Testis (tissue), 3 donors: Measurements from ENCODE around the gene RANBP3. TPM values are rescaled to one million over a fixed set of nuclear protein-coding genes. Genes with fewer than 3 reads are reported as not detected.

ENCODE experiments used
- DNase-seq: peaks from one replicate; pipeline ENCODE4 v3.0.0-alpha.2; 2019
- H3K27ac ChIP-seq, 2 donors: fragments of 200-600 bp; sonication (generic); one replicate each; pipeline ENCODE4 v1.5.1; 2019
- H3K27me3 ChIP-seq: fragments of 200-600 bp; sonication (generic); one replicate; pipeline ENCODE4 v1.5.1; 2019
- H3K36me3 ChIP-seq: fragments of 200-600 bp; sonication (generic); one replicate; pipeline ENCODE4 v1.5.1; 2017; ENCODE audit warnings: low read depth; ENCODE audit errors: missing control alignments
- H3K4me1 ChIP-seq: fragments of 200-600 bp; sonication (generic); one replicate; pipeline ENCODE4 v1.5.1; 2019
- H3K4me3 ChIP-seq, 2 donors: fragments of 200-600 bp; sonication (generic); one replicate each; pipeline ENCODE4 v1.5.1; 2017 to 2019
- H3K9me3 ChIP-seq: fragments of 200-600 bp; sonication (generic); one replicate; pipeline ENCODE4 v1.5.1; 2017
- POLR2A ChIP-seq: fragments of 450-650 bp; IDR thresholded peaks from one replicate; pipeline ENCODE4 v1.6.1; 2017; ENCODE audit warnings: antibody characterized with exemption, mild to moderate bottlenecking, moderate library complexity
- WGBS, 2 donors: methylation state at CpG; one replicate each; pipeline ENCODE4 v1.1.5; 2018; 5-methylcytosine and 5-hydroxymethylcytosine counted together
- intact Hi-C: fragments of 100-400 bp; cut with DNase I; formaldehyde crosslinking; loops from one replicate; pipeline ENCODE4 v1.15.1; 2023; ENCODE audit warnings: low total_unique reads
- polyA plus RNA-seq: library from polyadenylated mRNA; stranded (reverse); fragments of 350-450 nt; fragmentation: Illumina TruSeq; extraction: RNeasy Lipid Tissue Mini Kit (QIAGEN cat#74804); gene quantifications from one replicate; pipeline ENCODE4 v1.2.3, GENCODE V29; 2014; ENCODE audit warnings: low read depth, low replicate concordance; ENCODE audit not compliant: insufficient read depth
- total RNA-seq, 2 donors: library from RNA; depleted of rRNA; stranded (reverse); fragments of >200 nt; gene quantifications; one replicate each; pipeline ENCODE4 v1.2.3, GENCODE V29; 2016
- TF ChIP-seq, protein P1 (sequence below), 3 experiments: fragments of 450-650 bp in 2 of 3; fragments of 200-600 bp in 1 of 3; sonication (generic) in 1 of 3; IDR thresholded peaks; one replicate each; pipeline ENCODE4 v1.5.1; 2016 to 2019; ENCODE audit warnings: antibody characterized with exemption in 3 of 3, mild to moderate bottlenecking in 2 of 3, moderate library complexity in 1 of 3

Gene RANBP3
- total and polyA plus RNA-seq, 3 donors from 2014 or later = 142 to 148 (median 145) TPM

DNA sequence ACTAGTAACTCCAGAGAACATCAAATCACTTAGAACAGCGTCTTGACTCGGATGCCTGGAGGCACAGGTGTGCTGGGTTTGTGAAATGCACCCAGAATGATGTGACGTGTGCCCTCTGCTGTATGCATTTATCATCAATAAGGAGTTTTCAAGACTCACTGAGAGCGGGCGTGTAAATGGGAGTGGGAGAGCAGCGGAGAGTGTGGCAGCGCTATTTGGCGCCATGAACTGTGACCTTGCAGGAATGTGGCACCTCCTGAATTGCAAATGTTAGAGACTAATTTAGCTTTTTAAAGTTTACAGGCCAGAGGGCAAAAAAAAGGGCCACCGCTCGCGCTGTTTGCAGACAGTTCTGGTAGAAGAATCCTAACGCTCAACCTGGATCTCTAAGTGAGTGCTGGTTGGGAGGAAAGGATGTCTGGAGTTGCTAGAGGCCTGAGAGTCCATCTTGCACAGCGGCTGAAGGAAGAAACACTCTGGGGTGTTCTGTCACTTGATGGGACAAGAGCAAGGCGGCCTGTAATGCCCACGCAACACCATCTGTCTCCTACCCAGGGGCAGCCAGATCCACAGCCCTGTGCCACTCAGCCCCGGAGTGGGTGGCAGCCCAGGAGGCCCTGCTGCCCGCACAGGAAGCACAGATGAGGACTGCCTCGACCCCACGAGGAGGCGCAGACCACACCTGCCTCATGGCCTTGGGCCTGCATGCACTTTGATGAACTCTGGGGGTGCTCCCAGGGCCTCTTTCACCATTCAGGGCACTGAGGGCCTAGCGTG, 19.7 kb downstream of the RANBP3 start:
- no peaks in the 10 kb centered on the region for H3K27me3 ChIP-seq
- H3K27ac ChIP-seq = no peak overlapping the region
- H3K4me3 ChIP-seq = no peak overlapping the region
- DNase-seq = no peak
- no peaks in the 10 kb centered on the region for H3K9me3 ChIP-seq
- WGBS, 2 donors = 84 to 94% methylated on average over 15 to 21 of the region's 21 CpGs
- H3K4me1 ChIP-seq = peaks cover 25% of the 10 kb centered on the region
- TF ChIP-seq, protein P1, sequence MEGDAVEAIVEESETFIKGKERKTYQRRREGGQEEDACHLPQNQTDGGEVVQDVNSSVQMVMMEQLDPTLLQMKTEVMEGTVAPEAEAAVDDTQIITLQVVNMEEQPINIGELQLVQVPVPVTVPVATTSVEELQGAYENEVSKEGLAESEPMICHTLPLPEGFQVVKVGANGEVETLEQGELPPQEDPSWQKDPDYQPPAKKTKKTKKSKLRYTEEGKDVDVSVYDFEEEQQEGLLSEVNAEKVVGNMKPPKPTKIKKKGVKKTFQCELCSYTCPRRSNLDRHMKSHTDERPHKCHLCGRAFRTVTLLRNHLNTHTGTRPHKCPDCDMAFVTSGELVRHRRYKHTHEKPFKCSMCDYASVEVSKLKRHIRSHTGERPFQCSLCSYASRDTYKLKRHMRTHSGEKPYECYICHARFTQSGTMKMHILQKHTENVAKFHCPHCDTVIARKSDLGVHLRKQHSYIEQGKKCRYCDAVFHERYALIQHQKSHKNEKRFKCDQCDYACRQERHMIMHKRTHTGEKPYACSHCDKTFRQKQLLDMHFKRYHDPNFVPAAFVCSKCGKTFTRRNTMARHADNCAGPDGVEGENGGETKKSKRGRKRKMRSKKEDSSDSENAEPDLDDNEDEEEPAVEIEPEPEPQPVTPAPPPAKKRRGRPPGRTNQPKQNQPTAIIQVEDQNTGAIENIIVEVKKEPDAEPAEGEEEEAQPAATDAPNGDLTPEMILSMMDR (IDR thresholded peaks at IDR 0.05) = no peak
- TF ChIP-seq POLR2A = no peak
- no peaks in the 10 kb centered on the region for H3K36me3 ChIP-seq
- intact Hi-C loops = no loop called here

DNA sequence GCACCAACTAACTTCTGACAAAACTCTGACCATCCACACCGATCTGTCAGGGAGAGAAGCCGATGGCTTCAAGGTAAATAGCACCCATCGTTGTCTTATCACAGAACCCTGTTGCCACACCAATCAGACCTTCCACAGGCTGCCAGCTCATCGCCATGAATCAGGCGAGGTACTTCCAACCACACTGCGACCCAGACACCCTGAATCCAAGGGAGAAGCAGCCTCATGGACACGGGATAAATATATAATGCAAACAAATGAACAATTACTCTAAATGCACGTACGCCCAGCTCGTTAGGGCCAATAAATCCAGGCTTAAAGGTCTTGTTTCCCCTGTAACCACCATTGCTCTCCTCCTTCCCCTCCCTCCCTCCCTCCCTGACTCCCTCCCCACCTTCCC, 20.8 kb downstream of the RANBP3 start:
- Histone ChIP-seq H3K9me3 (no peaks in the 10 kb centered on the region), H3K4me1 (peaks cover 27% of the 10 kb centered on the region), H3K27me3 (no peaks in the 10 kb centered on the region), H3K36me3 (no peaks in the 10 kb centered on the region), H3K4me3 (no peak overlapping the region), H3K27ac (no peak overlapping the region)
- intact Hi-C loops = no loop called here
- TF ChIP-seq POLR2A = no peak
- TF ChIP-seq, protein P1 (IDR thresholded peaks at IDR 0.05) = no peak
- no peak for DNase-seq
- 83 to 90% methylated on average over 10 of the region's 10 CpGs for WGBS, 2 donors

DNA sequence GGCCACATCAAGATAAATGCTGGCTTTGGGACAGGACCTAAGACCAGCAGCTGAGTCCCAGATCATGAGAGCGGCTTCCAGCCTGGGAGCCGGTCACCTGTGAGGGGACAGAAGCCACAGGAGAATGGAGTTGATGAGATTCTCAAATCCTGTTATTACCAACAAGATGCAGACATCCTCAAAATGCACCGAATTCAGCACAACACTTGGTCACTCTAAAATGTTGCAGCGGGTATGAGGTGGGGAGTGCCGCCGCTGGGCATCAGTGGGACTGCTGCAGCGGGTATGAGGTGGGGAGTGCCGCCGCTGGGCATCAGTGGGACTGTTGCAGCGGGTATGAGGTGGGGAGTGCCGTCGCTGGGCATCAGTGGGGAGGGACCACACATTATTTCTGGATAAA, 21.2 kb downstream of the RANBP3 start:
- intact Hi-C loops = no loop called here

DNA sequence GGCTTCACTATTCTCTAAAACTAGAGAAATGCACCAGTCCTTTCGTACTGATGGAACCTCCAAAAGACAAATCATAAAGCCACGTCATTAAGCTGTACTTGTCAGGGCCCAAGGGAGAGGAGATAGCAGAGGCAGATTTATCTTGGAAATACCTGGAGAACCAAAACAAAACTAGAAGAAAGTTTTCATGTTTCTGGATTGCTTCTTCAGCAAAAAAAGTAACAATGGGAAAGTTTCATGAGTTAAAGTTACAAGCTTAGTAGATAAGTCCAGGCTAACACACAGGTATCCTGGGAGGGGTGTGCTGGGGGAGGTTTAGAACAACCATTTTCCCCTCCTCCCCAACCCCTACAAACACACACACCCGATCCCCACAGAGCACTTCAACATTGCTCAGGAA, 21.6 kb downstream of the RANBP3 start:
- Histone ChIP-seq H3K36me3 (no peaks in the 10 kb centered on the region), H3K4me1 (peaks cover 36% of the 10 kb centered on the region), H3K9me3 (no peaks in the 10 kb centered on the region), H3K27me3 (no peaks in the 10 kb centered on the region), H3K4me3 (no peak overlapping the region), H3K27ac (no peak overlapping the region)
- intact Hi-C loops = no loop called here
- no peak for DNase-seq
- TF ChIP-seq POLR2A = no peak
- TF ChIP-seq, protein P1 (IDR thresholded peaks at IDR 0.05) = no peak
- 56 to 68% methylated on average over 3 of the region's 3 CpGs for WGBS, 2 donors

More for the DNA sequence above, 21.2 kb downstream of the RANBP3 start:
- 91 to 93% methylated on average over 6 to 12 of the region's 12 CpGs for WGBS, 2 donors
- H3K36me3 ChIP-seq = no peaks in the 10 kb centered on the region
- no peak overlapping the region for H3K4me3 ChIP-seq
- H3K27me3 ChIP-seq = no peaks in the 10 kb centered on the region
- TF ChIP-seq, protein P1 (IDR thresholded peaks at IDR 0.05) = no peak
- TF ChIP-seq POLR2A = no peak
- no peak overlapping the region for H3K27ac ChIP-seq
- H3K9me3 ChIP-seq = no peaks in the 10 kb centered on the region
- peaks cover 32% of the 10 kb centered on the region for H3K4me1 ChIP-seq
- no peak for DNase-seq

DNA sequence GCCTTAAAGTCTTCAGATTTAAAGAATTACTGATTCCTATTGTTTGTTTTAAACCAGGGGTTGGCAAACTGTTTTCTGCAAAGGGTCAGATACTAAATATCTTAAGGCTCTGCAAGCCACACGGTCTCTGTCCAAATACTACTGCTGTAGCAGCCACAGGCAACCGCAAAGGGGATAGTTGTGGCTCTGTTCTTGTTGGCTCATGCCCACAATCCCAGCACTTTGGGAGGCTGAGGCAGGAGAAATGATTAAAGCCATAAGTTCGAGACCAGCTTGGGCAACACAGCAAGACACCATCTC, 22.4 kb downstream of the RANBP3 start:
- H3K27me3 ChIP-seq = no peaks in the 10 kb centered on the region
- no peaks in the 10 kb centered on the region for H3K9me3 ChIP-seq
- TF ChIP-seq, protein P1 (IDR thresholded peaks at IDR 0.05) = no peak
- TF ChIP-seq POLR2A = no peak
- peaks cover 38% of the 10 kb centered on the region for H3K4me1 ChIP-seq
- DNase-seq = no peak
- H3K27ac ChIP-seq = no peak overlapping the region
- WGBS, 2 donors = 63 to 75% methylated on average over 3 of the region's 3 CpGs
- intact Hi-C loops = no loop called here
- H3K36me3 ChIP-seq = no peaks in the 10 kb centered on the region
- no peak overlapping the region for H3K4me3 ChIP-seq
